Stromal cell of bone marrow (primary cell): ENCODE measurements around the gene NOP10.
"Not testable (repeated sequence)": the region's sequence is repeated elsewhere in the genome, so short reads cannot be mapped to it uniquely, and the experiment has no call there.

Source experiments
- DNase-seq: peaks from one replicate; pipeline ENCODE4 v3.0.0-alpha.2; 2012; ENCODE audit warnings: low read depth

The NOP10 gene

GRCh38 chr15:34358948-34359347, 16.0 kb upstream of the NOP10 start:
- DNase-seq = no peak

DNA sequence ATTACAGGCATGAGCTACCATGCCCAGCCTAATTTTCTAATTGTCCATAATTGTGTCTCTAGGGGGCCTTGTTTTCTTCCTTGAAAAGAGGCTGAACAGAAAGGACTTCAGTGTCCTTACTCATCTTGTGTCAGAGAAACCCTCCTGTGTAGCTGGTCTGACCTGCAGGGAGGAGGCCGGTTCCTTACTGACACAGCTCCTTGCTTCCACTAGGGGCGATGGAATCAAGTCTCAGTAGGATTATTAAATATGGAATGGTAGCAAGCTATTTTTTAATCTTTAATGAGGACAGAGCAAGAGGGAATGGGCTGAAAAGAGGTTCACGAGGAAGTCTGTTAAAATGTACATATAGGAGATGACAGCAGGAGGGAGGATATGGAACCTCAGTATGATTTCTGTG, 15.4 kb upstream of the NOP10 start:
- no peak for DNase-seq

DNA sequence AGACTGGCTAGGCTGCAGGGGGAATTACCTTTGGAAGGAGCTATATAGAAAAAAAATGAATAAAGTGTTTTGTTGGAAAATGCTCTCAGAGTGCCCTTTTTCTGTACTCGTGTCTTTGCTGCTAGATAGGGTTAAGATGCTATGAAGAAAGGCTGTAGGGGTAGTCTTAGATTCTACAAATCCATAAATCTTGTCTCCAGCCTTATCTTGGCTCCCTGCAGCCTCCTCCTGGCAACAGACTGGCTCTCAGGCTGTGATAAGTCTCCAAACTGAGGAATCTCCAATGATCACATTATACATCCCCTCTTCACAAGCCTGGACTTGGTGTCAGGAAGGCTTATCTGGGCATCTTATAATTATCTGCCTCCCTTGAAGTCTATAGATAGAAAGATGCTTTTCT, 14.7 kb upstream of the NOP10 start:
- no peak for DNase-seq

- DNase-seq = no peak
Measured at GRCh38 chr15:34355241-34355640, 12.3 kb upstream of the NOP10 start.

GRCh38 chr15:34354286-34354685, 11.3 kb upstream of the NOP10 start:
- no peak for DNase-seq

GRCh38 chr15:34353627-34354026, 10.7 kb upstream of the NOP10 start:
- no peak for DNase-seq

DNA sequence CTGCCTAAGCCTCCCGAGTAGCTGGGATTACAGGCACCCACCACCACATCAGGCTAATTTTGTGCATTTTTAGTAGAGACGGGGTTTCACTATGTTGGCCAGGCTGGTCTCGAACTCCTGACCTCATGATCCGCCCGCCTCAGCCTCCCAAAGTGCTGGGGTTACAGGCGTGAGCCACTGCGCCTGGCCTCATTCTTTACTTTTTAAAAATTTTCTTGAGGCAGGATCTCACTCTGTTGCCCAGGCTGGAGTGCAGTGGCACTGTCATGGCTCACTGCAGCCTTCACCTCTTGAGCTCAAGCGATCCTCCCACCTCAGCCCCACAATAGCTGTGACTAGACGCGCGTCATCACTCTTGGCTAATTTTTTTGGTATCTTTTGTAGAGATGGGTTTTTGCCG, 10.1 kb upstream of the NOP10 start:
- DNase-seq = not testable (repeated sequence)

- DNase-seq = no peak
Measured at GRCh38 chr15:34349769-34350168, 6.8 kb upstream of the NOP10 start.

GRCh38 chr15:34348735-34349300, 5.9 kb upstream of the NOP10 start:
- no peak for DNase-seq

GRCh38 chr15:34347951-34348638, 5.2 kb upstream of the NOP10 start:
- no peak for DNase-seq

- DNase-seq = not testable (repeated sequence)
Measured at GRCh38 chr15:34342213-34342736, 661 bp downstream of the NOP10 start.

GRCh38 chr15:34341381-34342212, 1.3 kb downstream of the NOP10 start:
- no peak for DNase-seq

DNA sequence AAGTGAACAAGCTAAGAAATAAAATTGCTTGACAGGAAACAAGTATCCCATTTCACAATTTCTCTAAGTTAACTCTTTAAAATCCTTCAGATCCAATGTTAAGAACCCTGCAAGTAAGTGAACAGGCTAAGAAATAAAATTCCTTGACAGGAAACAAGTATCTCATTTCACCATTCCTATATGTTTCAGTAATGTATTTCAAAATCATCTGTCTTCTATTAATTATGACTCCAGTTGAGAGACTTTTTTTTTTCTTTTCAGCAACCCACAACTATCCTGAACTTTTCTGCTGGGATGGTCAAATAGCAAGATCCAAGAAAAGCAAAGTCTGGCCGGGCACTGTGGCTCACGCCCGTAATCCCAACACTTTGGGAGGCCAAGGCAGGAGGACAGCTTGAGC, 3.0 kb downstream of the NOP10 start:
- DNase-seq = no peak

DNA sequence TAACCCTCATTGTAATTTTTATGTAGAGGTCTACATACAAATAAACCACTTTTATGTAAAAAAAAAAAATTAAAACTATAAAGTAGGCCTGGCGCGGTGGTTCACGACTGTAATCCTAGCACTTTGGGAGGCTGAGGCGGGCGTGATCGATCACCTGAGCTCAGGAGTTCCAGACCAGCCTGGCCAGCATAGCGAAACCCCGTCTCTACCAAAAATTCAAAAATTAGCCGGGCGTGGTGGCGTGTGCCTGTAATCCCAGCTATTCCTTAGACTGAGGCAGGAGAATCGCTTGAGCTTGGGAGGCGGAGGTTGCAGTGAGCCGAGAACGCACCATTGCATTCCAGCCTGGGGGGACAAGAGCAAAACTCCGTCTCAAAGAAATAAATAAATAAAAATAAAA, 4.6 kb downstream of the NOP10 start:
- DNase-seq = no peak

- DNase-seq = peak; percentile 89
Measured at GRCh38 chr15:34337557-34338306, 5.2 kb downstream of the NOP10 start, which contains the start of gene SLC12A6. Gene SLC12A6 (minus strand): TSS chr15:34337781. CDS start chr15:34336680, 1,101 bp downstream.

- no peak for DNase-seq
Measured at GRCh38 chr15:34336991-34337556, 5.9 kb downstream of the NOP10 start.

DNA sequence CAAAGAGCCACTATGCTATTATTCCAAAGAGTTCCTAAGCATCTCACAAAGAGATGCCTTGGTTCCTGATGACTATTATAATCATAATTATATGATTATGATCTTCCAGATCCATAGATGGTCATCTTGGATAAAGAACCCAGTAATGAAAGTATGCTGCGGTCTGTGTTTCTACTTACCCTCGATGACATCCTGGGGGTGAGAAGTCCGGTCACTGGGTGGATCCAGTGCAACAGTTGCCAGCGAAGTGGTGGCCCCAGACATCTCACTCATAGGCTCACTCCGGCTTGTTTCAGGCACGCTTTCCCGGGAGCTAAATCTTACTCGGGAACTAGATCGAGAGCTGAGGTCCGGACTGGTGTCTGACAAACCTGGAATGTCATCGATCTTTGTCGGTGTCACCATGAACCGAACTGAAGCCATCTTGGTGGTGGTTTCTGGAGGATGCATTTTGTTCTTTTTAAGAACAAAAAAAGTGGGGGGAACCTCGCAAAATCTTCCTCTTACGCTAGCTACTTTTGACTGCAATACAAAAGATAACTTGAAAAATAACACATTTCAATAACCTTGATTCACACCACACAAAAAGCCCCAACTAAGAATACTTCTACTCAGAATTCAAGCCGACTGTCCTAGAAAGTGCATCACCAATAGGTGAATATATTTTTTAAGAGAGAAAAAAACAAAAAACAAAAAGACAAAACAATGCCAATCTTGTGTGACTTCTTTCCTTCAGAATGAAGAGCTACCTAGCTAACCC, 6.5 kb downstream of the NOP10 start:
- DNase-seq = no peak

GRCh38 chr15:34335176-34336032, 7.5 kb downstream of the NOP10 start:
- peak; percentile 33 for DNase-seq

GRCh38 chr15:34334672-34335071, 8.3 kb downstream of the NOP10 start:
- no peak for DNase-seq

GRCh38 chr15:34332553-34333120, 10.3 kb downstream of the NOP10 start:
- no peak for DNase-seq
